Hematopoietic multipotent progenitor cell (in vitro differentiated cells): Measurements from ENCODE around the gene ANKRD28. TPM values are rescaled to one million over a fixed set of nuclear protein-coding genes. Genes with fewer than 3 reads are reported as not detected.

Experiments
- DNase-seq, 3 donors: peaks; one replicate each; pipeline ENCODE4 v3.0.0-alpha.2; 2011 to 2015; ENCODE audit warnings: low read depth in 2 of 3, low spot score in 2 of 3
- total RNA-seq: library from RNA; depleted of rRNA; stranded (reverse); fragments of >200 nt; gene quantifications from one replicate; pipeline ENCODE4 v1.2.3, GENCODE V29; 2012

The ANKRD28 gene
- total RNA-seq, 1 donor, result 403 TPM

GRCh38 chr3:15804553-15805095 lies 6.8 kb upstream of the ANKRD28 start:
- peak in 2 of 3 donors; percentile 31 to 72 for DNase-seq

DNA sequence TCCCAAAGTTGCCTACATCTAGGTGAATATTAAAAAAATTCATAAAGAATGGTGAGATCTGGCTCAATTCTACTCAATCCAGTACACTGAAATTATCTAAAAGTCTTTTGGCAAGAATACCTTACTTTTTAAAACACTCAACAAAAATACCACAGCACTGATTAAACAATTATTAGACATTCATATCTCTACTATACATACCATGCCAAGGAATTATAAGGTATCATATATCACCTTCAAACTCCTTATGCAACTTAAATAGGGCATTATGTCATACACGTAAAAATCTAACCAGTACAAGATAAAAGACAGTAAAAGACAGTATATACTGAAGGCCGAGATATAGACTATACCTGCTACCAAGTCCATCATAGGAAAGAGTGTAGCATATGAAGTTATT lies 6.1 kb upstream of the ANKRD28 start:
- DNase-seq, result no peak

- DNase-seq, result no peak
Measured at GRCh38 chr3:15801298-15801697, 3.5 kb upstream of the ANKRD28 start.

DNA sequence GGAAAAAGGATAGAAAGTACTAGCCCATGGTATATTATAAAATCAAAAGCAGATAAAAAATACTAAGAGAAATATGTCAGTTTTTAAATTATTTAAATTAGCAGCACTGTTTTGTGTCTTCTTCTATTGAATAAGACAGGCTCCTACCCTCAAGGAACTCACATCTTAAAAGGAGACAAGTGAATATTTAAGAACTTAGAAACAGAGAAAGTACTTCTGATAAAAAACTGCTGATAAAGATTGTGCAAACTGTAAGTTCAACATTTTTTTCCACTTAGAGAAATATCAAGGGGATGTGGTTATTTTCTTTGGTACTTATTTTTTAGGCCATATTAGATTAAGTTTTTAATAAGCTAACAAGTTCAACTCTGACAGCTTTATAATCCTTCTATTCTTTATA lies 3.0 kb upstream of the ANKRD28 start:
- DNase-seq, result no peak

GRCh38 chr3:15800327-15800726 lies 2.5 kb upstream of the ANKRD28 start:
- DNase-seq, result no peak

DNA sequence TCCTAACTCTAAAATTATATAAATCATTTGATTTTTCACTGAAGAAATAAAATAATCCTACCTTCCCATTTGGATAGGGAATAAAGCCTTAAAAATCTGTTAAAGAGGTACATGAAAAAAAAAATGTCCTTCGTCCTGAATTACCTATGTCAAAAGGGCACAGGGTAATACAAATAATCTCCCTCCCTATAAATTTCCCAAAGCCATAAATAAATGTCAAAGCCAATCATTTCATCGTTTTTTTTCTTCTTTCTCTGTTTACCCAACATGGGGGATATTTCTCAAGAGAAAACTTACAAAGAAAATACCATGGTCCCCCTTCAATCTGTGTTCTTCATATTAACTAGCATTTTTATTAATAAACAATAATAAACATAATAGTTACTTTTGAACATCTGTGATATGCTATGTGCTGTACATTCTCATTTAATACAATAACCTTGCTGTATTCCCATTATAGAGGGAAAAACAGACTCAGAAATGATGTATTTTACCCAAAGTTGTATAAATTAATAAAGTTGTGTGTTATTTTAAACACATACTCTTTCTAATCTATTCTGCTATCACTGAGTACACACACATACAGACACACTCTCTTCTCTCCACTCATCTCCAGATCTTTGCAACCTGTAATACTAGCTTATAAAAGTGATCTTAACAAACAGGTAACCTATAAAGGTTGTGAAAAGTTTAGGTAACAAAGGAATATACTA lies 910 bp upstream of the ANKRD28 start:
- DNase-seq, result no peak

GRCh38 chr3:15796771-15797641 lies 773 bp downstream of the ANKRD28 start:
- peak in 2 of 3 donors; percentile 34 to 44 for DNase-seq

GRCh38 chr3:15796331-15796730 lies 1.4 kb downstream of the ANKRD28 start:
- no peak for DNase-seq

GRCh38 chr3:15795651-15796308 lies 2.0 kb downstream of the ANKRD28 start:
- DNase-seq, result peak in 2 of 3 donors; percentile 50 to 74

GRCh38 chr3:15794842-15795650 lies 2.7 kb downstream of the ANKRD28 start:
- DNase-seq, result no peak

- DNase-seq, result peak in 2 of 3 donors; percentile 46 to 71
Measured at GRCh38 chr3:15794303-15794771, 3.4 kb downstream of the ANKRD28 start.

- DNase-seq, result no peak
Measured at GRCh38 chr3:15791525-15791924, 6.3 kb downstream of the ANKRD28 start.

DNA sequence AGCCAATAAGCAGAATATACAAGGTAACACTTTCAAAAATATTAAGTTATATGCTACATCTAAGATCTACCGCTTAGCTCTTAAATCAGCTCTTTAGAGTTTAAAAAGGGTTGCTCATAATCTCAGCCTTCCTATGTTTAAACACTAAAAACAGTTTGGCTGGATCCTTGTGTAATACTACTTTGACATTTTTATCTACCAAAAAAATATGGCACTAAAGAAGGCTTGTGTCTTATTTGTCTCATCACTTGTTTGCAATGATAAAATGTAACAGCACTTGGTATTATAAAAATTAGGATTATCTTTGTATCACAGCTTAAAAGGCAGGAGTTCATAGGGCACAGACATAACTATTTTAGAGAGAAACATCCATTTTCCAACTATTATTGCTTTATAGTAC lies 9.8 kb downstream of the ANKRD28 start:
- no peak for DNase-seq

- no peak for DNase-seq
Measured at GRCh38 chr3:15787526-15787925, 10.3 kb downstream of the ANKRD28 start.

GRCh38 chr3:15783361-15783969 lies 14.3 kb downstream of the ANKRD28 start:
- no peak for DNase-seq

GRCh38 chr3:15782429-15782828 lies 15.3 kb downstream of the ANKRD28 start:
- no peak for DNase-seq

GRCh38 chr3:15781637-15782402 lies 16.0 kb downstream of the ANKRD28 start:
- DNase-seq, result no peak

- no peak for DNase-seq
Measured at GRCh38 chr3:15781131-15781530, 16.6 kb downstream of the ANKRD28 start.

GRCh38 chr3:15779111-15779510 lies 18.7 kb downstream of the ANKRD28 start:
- no peak for DNase-seq
